ENCODE data around the gene CLPX.
"Not testable (repeated sequence)": the region's sequence is repeated elsewhere in the genome, so short reads cannot be mapped to it uniquely, and the experiment has no call there.

Gene CLPX

DNA sequence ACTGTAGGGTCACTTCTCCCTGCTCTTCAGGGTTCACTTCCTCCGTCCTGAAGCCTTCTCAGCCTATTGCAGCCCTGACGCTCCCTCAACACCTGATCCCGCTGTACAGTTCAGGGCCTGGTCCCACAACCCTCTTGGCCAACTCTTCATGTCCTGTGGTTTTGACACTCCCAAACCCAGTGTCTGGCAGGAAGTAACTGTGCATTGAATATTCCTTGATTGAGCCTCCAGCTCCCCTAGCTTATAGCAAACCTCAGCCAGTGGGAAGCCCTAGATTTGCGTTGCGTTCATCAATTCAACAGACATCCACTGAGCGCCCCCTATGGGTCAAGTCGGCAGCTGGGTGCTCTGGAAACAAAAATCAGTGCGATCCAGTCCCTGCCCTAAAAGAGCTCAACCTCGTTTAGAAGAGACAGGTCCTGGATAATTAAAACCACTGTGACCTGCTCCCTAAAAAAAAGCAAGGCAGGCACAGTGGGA is 83.7 kb downstream of the CLPX start:
- no peak overlapping the region for H3K27ac ChIP-seq
- TF ChIP-seq ZFX (IDR thresholded peaks at IDR 0.05; ENCODE audit: borderline replicate concordance) = no peak
- TF ChIP-seq, protein P1, sequence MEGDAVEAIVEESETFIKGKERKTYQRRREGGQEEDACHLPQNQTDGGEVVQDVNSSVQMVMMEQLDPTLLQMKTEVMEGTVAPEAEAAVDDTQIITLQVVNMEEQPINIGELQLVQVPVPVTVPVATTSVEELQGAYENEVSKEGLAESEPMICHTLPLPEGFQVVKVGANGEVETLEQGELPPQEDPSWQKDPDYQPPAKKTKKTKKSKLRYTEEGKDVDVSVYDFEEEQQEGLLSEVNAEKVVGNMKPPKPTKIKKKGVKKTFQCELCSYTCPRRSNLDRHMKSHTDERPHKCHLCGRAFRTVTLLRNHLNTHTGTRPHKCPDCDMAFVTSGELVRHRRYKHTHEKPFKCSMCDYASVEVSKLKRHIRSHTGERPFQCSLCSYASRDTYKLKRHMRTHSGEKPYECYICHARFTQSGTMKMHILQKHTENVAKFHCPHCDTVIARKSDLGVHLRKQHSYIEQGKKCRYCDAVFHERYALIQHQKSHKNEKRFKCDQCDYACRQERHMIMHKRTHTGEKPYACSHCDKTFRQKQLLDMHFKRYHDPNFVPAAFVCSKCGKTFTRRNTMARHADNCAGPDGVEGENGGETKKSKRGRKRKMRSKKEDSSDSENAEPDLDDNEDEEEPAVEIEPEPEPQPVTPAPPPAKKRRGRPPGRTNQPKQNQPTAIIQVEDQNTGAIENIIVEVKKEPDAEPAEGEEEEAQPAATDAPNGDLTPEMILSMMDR (IDR thresholded peaks at IDR 0.05) = peak; percentile 89

DNA sequence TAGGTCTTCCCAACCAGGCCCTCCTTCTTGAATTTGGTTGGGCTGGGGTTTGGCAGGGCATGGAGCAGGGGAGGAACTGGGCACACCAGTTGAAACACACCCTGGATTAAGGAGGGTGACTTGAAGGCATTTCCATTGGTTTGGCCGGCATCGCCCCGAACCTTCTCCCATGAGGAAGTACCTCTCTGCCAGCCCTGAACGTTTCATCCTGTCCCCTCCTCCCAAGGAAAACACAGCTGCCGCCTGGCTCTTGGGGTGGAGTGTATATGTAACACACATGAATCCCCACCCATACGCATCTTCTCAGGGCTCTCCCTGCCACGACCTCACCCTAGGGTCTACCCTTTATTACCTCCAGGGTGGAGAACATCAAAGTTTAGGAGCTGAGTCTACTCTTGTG is 84.7 kb downstream of the CLPX start:
- no peak overlapping the region for H3K27ac ChIP-seq
- TF ChIP-seq, protein P1 (IDR thresholded peaks at IDR 0.05) = no peak
- no peak for TF ChIP-seq ZFX (IDR thresholded peaks at IDR 0.05; ENCODE audit: borderline replicate concordance)

DNA sequence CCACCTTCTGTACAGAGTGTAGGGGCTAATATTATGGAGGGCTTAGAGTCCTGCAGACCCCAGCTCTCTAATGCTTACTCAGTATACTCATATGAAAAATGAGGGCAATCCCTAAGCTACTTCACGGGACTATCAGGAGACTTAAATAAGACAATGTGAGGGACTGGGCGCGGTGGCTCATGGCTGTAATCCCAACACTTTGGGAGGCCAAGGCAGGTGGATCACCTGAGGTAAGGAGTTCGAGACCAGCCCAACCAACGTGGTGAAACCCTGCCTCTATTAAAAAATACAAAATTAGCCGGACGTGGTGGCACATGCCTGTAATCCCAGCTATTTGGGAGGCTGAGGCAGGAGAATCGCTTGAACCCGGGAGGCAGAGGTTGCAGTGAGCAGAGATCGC is 85.3 kb downstream of the CLPX start:
- H3K27ac ChIP-seq = not testable (repeated sequence)

DNA sequence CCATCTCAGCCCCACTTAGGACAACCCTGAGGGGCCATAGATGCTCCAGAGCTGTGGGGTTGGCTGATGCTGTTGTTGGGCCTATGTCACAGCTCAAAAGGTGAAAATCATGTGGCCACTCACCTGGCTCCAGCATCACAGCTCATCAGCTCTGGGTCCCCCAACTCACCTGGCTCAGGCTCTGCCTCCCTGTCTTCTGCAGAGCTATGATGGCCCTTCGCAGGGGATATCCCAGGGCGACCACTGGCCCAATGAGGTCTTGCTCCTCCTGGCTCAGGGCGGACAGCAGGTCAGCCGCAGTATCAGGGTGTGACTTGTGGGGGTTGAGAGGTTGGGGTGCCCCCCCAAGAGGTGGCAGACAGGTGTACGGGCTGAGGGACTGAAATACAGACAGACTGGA is 85.8 kb downstream of the CLPX start:
- TF ChIP-seq, protein P1 (IDR thresholded peaks at IDR 0.05) = no peak
- no peak for TF ChIP-seq ZFX (IDR thresholded peaks at IDR 0.05; ENCODE audit: borderline replicate concordance)
- no peak overlapping the region for H3K27ac ChIP-seq
